GM19467 (cell line): ENCODE measurements around the gene GJD3.

Experiments used
- ATAC-seq: cut with Tn5 transposase; IDR thresholded peaks from one replicate; pipeline ENCODE4 v1.9.1; 2021; ENCODE audit warnings: mild to moderate bottlenecking, moderate library complexity; ENCODE audit not compliant: unreplicated experiment

Gene GJD3

DNA sequence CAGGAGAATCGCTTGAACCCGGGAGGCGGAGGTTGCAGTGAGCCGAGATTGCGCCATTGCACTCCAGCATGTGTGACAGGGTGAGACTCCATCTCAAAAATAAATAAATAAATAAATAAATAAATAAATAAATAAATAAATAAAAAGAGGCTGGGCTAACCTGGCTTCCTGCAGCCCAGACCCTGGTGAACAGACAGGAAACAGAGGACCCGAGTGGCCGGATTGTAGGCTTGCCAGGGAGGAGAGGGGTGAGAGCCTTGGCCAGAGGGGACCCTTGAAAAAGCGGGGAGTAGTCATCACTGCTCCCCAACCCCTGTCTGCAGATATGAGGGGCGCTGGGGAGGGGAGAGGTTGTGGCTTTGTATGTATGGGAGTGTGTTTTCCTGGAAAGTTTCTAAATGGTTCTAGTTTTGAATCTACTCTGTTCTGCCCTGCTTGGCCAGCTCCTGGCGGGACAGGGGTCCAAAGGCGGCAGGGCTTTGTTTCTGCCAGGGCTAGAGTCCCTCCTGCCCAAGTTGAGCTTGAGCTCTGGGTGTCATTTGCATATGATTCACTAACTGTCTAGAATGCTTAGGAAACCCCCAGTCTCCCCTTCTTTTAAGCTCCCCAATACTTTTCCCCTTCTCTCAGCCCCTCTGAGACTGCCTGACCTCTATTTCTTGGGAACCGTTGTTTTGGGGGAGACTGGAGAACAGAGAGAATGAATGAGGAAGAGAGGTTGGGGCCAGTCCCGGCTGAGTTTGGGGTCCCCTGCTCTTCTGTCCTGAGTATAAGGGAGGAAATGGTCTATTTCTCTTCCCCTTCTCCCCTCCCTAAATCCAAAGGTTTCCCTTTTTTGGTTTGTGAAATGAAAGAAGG, 39.2 kb downstream of the GJD3 start:
- no peak for ATAC-seq

DNA sequence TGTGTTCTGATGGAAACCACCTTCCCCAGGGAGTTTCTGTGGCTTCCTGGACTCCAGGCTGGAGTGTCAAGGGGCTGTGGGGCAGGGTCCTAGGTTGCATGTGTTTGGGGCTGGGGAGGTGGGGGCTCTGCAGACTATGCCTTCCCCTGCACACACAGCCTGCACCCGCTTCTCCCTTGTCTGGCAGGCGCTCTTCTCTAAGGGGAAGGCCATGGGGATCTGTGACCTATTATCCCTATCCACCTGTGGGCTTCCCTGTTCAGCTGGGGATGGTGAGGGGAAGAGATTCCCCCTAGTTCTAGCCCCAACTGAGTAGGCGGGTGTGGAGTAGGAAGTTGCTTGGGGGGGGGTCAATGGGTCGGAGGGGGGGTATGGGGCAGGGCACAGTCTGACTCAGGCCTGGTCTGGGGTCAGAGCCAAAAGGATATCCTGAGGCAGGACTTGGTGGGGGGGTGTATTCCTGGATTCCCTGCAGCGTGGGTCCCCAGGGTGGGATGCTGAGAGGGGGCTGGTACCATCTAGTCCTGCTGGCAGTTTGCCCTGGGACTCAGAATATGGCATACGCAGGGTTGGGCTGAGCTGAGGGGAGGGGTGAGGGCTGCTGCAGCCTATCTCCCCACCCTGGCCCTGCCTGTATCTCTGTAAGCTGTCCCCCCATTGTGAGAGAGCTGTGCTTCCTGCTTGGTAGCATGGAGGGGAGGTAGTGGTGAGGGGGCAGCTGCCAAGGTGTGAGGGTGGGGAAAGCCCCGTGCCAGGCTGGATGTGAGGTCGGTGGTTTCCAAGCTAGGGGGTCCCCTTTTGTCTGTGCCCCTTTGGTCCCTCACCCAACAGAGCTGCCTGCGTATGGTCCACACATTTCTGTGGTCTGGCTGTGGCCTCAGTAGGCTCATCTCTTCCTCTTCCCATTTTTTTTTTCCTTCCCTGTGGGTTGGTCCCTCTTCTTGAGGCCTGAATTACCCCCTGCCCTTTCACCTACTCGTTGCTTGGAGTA, 40.9 kb downstream of the GJD3 start:
- no peak for ATAC-seq

DNA sequence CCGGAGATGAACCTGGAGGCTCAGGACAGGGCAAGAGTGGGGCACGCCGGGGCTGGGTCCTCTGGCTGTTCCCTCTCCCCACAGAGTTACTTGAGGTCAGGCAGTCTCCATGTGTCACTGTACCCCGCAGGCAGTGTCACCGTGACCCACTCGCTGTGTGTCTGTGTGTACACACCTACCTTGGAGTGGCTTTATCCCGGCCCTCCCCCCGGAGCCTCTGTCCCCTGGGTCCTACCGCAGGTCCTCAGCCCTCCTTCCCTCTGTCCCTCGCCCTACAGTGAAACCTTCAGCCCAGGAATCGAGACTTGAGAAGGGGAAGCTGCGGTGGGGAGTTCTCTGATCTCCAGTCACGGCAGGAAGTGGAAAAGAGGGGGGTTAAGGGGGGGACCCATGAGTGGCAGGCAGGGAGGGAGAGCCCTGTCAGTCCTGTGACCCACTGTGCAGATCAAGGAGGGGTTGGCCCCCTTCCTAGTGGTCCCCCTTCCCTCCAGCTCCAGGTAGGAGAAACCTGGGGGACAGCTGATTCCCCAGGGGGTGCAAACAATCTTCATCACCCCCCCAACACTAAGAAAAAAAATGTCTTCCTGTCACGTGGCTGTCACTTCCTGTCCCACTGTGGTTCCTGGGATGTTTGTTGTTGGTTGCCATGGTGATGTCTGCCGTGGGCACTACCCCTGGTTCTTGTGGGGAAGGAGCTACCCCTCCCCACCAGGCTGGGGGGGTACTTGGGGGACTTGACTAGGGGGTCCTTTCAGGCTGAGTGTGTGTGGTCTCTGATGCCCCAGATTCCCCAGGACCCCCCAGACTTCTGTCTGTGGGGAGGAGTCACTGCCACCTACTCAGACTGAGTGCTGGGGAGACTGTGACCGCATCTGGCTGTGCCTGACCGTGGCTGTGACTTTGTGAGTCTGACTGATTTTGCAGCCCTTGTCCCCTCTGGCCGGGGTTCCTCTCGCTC, 41.9 kb downstream of the GJD3 start:
- ATAC-seq: peak; percentile 30

DNA sequence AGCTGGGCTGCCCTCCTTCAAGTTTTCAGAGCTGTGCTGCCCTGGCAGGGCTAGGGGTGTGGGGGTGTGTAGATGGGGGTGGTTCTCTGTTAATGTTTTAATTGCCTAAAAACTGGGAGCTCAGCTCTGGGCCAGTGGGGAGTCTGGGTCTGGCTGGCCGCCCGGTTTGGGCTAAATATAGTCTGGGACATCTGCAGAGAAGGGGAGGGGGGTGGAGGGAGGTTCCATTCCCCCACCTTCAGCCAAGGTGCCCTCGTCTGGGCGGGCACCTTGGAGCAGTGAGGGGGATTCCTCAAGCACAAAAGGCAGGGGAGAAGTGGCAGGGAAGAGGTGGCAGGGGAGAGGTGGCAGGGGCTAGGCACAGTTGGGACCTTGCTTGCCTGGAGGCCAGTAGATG, 42.6 kb downstream of the GJD3 start:
- no peak for ATAC-seq

DNA sequence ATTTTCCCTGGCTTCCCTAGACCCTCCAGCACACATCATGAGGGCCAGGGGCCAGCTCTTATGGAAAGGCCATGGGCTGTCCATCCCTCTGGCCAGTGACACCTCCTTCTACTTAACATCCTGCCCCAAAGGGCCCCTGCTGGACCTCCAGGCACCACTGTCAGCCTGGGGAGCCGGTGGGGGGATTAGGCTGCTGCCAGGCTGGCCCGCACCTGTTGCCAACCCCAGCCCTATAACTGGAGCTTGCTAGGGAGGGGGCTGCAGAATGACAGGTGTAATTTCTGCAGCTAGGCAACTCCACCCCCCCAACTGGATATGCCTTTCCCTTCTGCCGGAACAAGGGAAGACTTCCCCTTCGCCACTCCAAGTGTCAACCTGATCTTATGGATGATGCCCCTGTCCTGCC, 43.0 kb downstream of the GJD3 start:
- no peak for ATAC-seq

DNA sequence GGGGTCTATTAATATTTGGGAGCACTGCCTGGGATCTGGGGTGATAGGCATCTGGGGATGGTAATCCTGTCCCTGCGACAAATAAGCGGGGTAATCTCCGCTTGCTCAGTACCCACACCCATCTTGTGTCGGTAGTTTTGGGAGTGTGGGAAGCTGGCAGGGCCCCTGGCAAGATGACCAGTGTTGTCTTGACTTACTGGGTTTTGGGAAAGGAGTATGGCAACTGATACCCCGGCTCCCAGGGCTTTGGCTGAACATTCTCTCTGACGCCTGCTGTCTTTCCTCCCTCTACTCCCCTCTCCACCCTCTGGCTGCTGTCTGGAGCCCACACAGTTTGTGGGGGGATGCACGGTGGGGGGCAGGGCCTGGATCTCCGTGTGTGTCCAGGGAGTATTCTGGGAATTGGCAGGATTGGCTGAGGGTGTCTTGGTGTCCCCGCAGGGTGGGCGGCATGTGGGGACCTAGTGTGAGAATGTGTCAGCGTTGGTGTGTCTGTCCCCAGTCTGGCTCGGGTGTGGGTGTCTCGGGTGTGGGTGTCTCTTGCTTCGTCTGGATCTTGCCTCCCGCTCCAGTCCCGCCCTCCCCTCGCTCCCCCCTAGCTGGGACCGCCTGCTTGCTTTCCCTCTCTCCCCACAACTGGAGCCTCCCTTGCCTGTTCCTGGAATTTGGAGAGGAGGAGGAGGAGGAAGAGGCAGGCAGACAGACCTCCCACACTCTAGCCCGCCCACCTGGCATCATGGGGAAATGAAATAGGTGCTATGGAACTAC, 43.6 kb downstream of the GJD3 start:
- no peak for ATAC-seq

DNA sequence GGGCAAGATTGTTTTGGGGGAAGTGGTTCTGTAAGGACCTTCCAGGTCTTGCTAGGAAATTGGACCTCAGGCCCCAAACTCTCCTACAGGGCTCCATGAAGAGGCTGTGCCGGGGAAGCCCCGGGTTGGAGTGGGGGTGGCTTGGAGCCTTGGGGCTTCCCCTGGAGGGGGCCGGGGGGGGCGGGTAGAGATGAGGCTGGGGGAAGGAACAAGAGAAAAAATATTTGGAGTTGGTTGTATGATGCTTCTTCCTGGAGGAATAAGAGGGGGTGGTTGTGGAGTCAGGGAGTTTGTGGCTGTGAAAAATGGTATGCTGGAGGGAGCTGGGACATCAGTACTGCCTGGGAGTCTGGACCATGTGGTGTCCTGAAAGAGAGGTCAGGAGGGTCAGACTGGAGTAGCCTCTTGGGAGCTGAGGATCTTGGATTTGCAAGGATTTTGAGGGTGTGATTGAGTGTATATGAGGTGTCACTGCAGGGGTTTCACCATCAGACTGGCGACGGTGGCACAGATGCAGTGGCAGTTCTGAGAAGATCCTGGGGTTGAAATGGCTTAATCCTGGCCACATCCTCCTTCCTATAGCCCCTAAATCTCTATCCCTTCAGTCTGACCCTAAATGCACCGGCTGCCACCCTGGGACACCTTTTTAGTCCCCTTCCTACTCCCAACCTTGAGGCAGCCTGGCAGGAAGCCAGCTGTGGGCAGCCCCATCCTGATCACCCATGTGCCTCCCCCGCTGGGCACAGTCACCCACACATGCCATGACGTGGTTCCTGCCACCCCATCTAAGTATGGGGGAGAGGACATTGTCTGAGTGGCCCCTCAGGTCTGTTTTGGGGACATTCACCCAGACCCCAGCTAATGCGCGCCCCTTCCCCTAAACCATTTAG, 44.6 kb downstream of the GJD3 start:
- no peak for ATAC-seq

DNA sequence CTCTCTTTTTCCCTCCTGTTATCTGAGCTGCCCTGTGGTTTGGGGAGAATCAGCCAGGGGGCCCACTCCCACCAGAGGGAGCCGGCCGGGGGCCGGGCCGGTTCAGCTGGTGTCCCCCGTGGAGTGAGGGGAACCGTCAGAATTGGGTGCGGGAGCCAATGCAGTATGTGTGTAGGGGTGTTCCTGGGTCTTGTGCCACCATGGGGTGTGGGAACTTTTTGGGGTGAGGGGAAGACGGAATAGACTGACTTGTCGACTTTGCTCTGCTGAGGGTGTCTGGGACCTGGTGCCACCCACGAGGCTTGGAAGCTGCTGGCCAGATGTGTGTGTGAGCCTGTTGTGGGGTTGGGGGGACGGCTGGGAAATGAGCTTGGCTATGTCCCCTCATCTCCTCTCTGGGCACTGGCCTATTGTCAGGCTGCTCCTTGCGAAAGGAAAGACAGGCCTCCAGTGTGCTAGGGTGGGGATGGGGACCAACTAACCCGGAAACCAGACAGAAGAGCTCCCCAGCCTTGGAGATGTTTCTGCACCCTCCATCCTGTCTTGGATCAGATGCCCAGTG, 45.6 kb downstream of the GJD3 start:
- ATAC-seq: no peak

DNA sequence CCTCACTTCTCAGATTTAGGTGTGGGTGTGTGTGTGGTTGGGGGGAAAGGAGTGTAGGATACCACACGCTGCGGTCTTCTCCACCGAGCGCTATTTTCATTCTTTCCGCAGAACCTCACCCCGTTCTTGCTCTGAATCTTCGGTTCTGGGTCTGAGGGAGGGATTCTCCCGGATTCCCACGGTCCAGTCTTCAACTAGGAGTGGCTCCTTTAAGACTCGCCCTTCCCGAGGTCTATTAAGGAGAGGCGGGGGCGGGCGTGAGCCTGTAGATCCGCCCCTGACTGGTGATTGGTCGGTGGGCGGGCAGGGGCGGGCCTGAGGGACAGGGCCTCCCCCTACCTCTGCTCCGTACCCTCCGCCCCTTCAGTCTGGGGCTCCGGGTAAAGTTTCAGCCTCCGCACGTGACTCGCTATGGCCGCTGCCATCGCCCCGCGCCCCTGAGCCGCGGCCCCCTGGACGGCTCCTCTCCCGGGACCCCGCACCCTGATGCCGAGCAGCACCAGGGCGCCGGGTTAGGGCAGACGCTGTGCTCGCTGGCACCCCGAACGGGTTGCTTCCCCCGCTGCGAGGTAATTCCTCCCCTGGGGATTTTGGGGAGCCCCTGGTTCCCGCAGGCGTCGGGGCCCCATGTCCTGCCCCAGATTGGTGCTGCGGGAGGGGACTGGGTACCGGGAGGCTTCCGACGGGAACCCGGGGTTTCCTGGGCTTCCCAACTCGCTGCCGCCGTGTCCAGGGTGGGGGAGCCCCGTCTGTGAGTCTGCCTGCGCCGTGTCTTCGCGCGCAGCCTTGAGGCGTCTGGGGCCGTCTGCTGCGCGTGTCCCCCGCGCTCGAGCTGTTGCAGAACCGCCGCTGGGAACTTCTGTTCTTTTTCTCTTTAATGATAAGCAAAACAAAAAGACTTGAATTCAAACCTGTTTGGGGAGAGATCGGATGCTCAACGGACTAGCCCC, 46.4 kb downstream of the GJD3 start:
- ATAC-seq: peak; percentile 59

DNA sequence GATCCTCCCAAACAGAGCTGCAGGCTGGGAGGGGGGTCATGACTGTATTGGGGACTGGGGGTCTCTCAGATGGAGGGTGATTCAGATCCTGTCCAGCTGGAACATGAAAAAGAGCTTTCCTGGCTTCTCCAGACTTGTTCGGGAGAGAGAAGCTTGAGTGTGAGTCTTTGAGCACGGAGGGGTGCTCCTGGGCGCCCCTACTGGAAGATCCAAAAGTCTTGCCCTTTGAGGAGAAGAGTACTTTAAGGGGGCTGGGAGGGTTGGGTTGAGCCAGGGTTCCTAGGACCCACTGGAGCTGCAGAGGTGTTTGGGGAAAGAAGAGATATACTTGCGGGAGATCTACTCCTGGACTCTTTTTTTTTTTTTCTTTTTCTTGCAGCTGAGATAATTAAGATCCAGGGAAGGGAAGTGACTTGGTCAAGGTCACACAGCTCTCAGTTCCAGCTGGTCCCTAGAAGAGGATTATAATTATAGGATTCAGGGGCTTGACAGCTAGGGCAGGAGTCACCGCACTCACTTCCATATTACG, 47.1 kb downstream of the GJD3 start:
- ATAC-seq: no peak

DNA sequence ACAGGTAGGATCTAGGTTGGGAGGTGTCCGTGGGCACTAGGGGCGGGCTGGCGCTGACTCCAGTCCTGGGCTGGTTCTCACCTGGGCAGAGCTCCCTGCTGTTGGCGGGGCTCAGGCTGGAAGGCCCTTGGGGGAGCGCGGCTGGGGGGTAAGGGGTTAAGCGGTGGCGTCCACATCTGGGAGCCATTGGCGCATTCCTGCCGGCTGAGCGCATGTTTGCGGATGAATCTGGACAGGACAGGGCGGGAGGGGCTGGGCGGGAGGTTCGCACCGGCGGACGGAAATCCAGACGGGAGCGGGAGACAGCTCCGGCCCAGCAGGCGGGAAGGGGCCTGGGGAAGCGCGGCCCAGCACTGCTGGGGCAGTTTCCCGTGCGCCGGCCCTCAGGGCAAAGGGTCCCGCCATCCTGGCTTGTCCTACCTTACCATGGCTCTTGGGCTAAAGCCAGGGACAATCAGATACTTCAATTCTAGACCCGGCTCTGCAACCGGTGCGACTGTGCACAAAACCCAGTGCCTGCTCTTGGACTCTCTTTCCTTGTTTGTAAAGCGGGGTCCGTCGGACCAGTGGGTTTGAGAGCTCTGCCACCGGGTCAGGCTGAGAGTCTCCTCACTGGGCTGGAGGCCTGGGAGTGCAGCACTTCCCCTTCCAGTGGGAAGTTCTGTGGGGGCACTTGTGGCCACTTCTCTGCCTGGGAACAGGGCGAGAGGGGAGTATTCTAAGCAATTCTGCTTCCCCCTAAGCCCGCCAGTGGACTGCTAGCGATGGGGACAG, 47.8 kb downstream of the GJD3 start:
- ATAC-seq: no peak

DNA sequence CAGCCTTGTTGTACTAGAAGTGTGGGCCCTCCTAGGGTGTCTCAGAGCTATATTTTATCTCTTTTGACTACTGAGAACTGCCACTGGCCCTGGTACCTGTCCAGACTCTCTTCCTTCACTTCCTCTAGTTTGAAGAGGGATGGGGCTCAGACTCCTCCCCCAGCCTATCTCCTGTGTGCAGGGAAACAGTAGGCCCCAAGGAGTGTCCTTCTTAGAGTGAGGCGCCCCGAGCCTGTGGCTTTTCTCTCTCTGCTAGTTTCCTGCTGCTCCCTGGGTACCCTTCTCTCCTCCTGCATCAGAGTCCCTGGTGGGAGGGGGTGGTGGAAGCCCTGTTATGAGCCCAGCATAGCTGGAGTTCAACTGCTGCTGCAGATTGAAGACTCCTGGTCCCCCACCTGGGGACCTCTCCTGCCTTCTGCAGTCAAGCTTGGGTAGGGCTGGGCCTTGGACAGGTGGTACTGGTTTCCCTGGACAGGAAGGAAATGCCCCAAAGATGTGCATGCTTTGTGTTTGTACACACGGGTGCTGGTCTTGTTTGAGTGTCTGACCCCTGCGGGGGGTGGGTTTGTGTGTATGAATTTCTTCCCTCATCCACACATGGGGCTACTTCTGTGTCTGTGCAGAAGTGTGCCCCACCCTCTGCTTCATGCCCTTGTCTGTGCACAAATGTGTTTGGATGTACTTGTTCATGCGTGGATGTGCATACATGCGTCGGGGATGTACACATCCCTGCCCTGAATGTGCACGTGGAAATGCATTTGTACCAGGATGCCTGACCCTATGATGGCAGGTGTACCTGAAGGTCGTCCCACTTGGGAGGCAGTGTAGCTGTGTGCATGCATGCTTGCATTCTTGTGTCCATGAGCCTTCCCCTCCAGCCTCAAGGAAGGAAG, 48.6 kb downstream of the GJD3 start:
- ATAC-seq: no peak

DNA sequence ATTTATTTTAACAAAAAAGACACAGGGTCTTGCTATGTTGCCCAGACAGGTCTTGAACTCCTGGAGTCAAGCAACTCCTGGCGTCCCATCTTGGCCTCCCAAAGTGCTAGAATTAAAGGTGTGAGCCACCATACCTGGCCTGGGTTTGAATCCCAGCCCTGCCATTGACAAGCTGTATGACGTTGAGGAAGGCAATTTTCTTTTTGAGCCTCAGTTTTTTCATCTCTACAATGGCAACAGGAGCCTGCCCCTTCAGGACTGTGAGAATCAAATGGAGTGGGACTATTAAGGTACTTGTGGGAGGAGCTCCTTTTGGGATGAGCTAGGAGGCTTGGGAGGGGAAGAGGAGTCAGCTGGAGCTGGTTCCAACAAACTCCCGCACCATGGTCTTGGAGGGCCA, 49.3 kb downstream of the GJD3 start:
- no peak for ATAC-seq

DNA sequence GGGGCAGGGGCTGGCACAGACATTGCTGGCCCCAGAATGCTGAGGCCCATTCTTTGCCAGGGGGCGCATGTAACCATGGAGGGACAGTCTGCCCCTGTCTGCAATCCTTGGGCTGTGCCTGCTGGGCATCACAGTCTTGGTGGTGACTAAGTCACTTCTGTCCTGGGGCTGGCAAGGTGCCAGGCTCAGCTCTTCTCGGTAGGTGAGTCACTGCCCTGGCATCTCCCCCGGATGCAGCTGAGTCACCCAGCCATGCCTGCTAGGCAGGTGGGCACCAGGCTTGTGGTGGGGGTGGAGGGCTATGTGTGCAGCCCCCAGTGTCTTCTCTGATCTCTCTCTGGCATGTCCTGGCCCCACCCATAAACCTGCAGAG, 50.0 kb downstream of the GJD3 start:
- ATAC-seq: no peak
